HepG2 (cell line): ENCODE data around the gene RAET1E. TPM values are rescaled to one million over a fixed set of nuclear protein-coding genes. Genes with fewer than 3 reads are reported as not detected.

Source experiments
- ATF2 ChIP-seq: sonication (generic); formaldehyde crosslinking; IDR thresholded peaks from 2 replicates; pipeline ENCODE4 v1.4.0; 2020; ENCODE audit warnings: missing genetic modification reagents
- HNF4G ChIP-seq, 2 experiments: sonication (generic) in 1 of 2; formaldehyde crosslinking in 1 of 2; IDR thresholded peaks; 2 replicates each; pipeline versions ENCODE4 v1.4.0 to v1.6.1; 2011 to 2020; ENCODE audit warnings: borderline replicate concordance in 2 of 2, low read depth in 2 of 2, mild to moderate bottlenecking in 2 of 2, low read length in 1 of 2, missing genetic modification reagents in 1 of 2, moderate library complexity in 1 of 2
- ISX ChIP-seq: sonication (generic); formaldehyde crosslinking; conservative IDR thresholded peaks from 2 replicates; pipeline ENCODE4 v1.5.0; 2020; ENCODE audit warnings: missing genetic modification reagents
- JUN ChIP-seq: sonication (generic); formaldehyde crosslinking; IDR thresholded peaks from 2 replicates; pipeline ENCODE4 v1.4.0; 2020; ENCODE audit warnings: mild to moderate bottlenecking, missing genetic modification reagents
- MXI1 ChIP-seq: IDR thresholded peaks from 3 replicates; pipeline ENCODE4 v1.6.1; 2012; ENCODE audit warnings: low read depth, low read length, inconsistent platforms, borderline replicate concordance
- PHF21A ChIP-seq: sonication (generic); formaldehyde crosslinking; IDR thresholded peaks from 2 replicates; pipeline ENCODE4 v1.5.0; 2020; ENCODE audit warnings: mild to moderate bottlenecking, missing genetic modification reagents
- POLR2A ChIP-seq, 2 experiments: IDR thresholded peaks; 2 replicates each; pipeline ENCODE4 v1.6.1; 2011; ENCODE audit warnings: low read depth in 2 of 2, low read length in 2 of 2, mild to moderate bottlenecking in 1 of 2, moderate library complexity in 1 of 2; ENCODE audit not compliant: insufficient read depth in 1 of 2
- SALL1 ChIP-seq: sonication (generic); formaldehyde crosslinking; IDR thresholded peaks from 2 replicates; pipeline ENCODE4 v1.8.0; 2022; ENCODE audit warnings: mild to moderate bottlenecking, missing genetic modification reagents
- SCMH1 ChIP-seq: sonication (generic); formaldehyde crosslinking; IDR thresholded peaks from 2 replicates; pipeline ENCODE4 v1.9.0; 2021; ENCODE audit warnings: missing genetic modification reagents, mild to moderate bottlenecking, borderline replicate concordance
- SKI ChIP-seq: fragments of 450-650 bp; IDR thresholded peaks from one replicate; pipeline ENCODE4 v1.6.1; 2018; ENCODE audit warnings: mild to moderate bottlenecking; ENCODE audit not compliant: partially characterized antibody
- UBTF ChIP-seq: sonication (generic); formaldehyde crosslinking; IDR thresholded peaks from 2 replicates; pipeline ENCODE4 v1.4.0; 2020; ENCODE audit warnings: mild to moderate bottlenecking, missing genetic modification reagents
- YY1 ChIP-seq: IDR thresholded peaks from 2 replicates; pipeline ENCODE4 v1.6.1; 2011; ENCODE audit warnings: low read length, low read depth, moderate library complexity, mild to moderate bottlenecking; ENCODE audit not compliant: insufficient read depth, insufficient replicate concordance
- ZNF326 ChIP-seq: sonication (generic); formaldehyde crosslinking; IDR thresholded peaks from 2 replicates; pipeline ENCODE4 v1.4.0; 2020; ENCODE audit warnings: missing genetic modification reagents, borderline replicate concordance
- ZNF329 ChIP-seq: sonication (generic); formaldehyde crosslinking; IDR thresholded peaks from 2 replicates; pipeline ENCODE4 v1.9.0; 2021; ENCODE audit warnings: low read depth, mild to moderate bottlenecking, missing genetic modification reagents
- ZNF432 ChIP-seq: sonication (generic); formaldehyde crosslinking; IDR thresholded peaks from 2 replicates; pipeline ENCODE4 v1.5.0; 2020; ENCODE audit warnings: missing genetic modification reagents, mild to moderate bottlenecking, borderline replicate concordance
- ZNF446 ChIP-seq: sonication (generic); formaldehyde crosslinking; IDR thresholded peaks from 2 replicates; pipeline ENCODE4 v1.5.0; 2020; ENCODE audit warnings: mild to moderate bottlenecking, missing genetic modification reagents
- ZNF451 ChIP-seq: sonication (generic); formaldehyde crosslinking; IDR thresholded peaks from 2 replicates; pipeline ENCODE4 v1.5.0; 2020; ENCODE audit warnings: mild to moderate bottlenecking, missing genetic modification reagents
- ZNF589 ChIP-seq: sonication (generic); formaldehyde crosslinking; conservative IDR thresholded peaks from 2 replicates; pipeline ENCODE4 v1.8.0; 2022; ENCODE audit warnings: mild to moderate bottlenecking, moderate library complexity, missing genetic modification reagents
- ZNF605 ChIP-seq: sonication (generic); formaldehyde crosslinking; IDR thresholded peaks from 2 replicates; pipeline ENCODE4 v1.8.0; 2022; ENCODE audit warnings: mild to moderate bottlenecking, missing genetic modification reagents
- ZNF879 ChIP-seq: sonication (generic); formaldehyde crosslinking; IDR thresholded peaks from 2 replicates; pipeline ENCODE4 v1.8.1; 2023; ENCODE audit warnings: missing genetic modification reagents
- polyA plus RNA-seq, 8 experiments: library from polyadenylated mRNA; depleted of rRNA in 3 of 8; stranded (reverse) in 7 of 8; unstranded in 1 of 8; fragments of >200 nt; fragmentation: Illumina TruSeq in 4 of 8; extraction: Trizol in 4 of 8; gene quantifications; 2 replicates each; pipeline versions ENCODE4 v1.2.1 to v1.2.3, GENCODE V29; 2011 to 2016; ENCODE audit warnings: low read depth in 4 of 8, missing spikeins in 1 of 8, mixed read lengths in 1 of 8; ENCODE audit not compliant: insufficient read depth in 1 of 8
- total RNA-seq, 5 experiments: library from RNA; depleted of rRNA; stranded (reverse); fragments of >200 nt; fragmentation: Illumina TruSeq; extraction: Trizol; gene quantifications; 2 replicates each; pipeline ENCODE4 v1.2.3, GENCODE V29; 2016; ENCODE audit warnings: low read depth in 1 of 5
- TF ChIP-seq, protein P1 (sequence below): sonication (generic); formaldehyde crosslinking; conservative IDR thresholded peaks from 2 replicates; pipeline ENCODE4 v1.8.1; 2023; ENCODE audit warnings: missing genetic modification reagents
- TF ChIP-seq, protein P2 (sequence below): IDR thresholded peaks from 2 replicates; pipeline ENCODE4 v1.6.1; 2016; ENCODE audit warnings: low read depth, control low read depth

The RAET1E gene
- total and polyA plus RNA-seq, 2 of the 13 experiments (the other 11 are each of a cell fraction or from before 2014, with no cell fraction given), result not detected

DNA sequence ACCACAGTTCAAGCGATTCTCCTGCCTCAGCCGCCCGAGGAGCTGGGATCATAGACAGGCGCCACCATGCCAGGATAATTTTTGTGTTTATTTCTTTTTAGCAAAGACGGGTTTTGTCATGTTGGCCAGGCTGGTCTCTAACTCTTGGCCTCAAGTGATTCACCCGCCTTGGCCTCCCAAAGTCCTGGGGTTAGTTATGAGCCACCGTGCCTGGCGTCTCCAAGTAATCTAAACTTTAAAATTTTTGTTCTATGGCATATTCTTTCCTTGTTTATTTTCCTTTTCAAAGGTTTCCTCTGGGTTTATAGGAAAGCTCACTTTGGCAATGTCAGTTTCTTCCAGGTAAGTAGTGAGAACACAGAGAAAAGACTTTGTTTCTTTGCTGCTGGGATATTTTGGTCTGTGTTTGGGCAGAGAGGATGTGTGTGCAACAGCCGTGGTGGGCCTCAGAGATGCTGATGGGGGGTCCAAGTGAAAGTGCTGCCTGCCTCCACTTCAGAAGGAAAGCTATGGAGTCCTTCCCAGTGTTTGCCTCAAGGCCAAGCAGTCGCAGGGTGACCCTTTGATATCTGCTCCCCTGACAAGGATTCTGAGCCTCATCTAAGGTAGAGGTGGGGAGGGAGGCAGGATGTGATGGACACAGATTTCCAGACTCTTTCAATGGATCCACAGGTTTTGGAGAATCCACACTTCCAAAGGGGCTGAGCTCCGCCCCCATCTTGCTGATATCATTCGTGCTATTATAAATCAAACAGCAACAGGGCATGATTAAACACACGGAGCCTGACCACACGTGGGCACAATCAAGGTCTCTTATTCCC is 36.1 kb downstream of the RAET1E start (continued):
- TF ChIP-seq HNF4G (IDR thresholded peaks at IDR 0.05; ENCODE audit: borderline replicate concordance, low read depth, low read length) (0 out of 2 replicates have a peak, but pooled peaks have one; percentile 37), HNF4G (CRISPR knock-in tag; IDR thresholded peaks at IDR 0.05; ENCODE audit: borderline replicate concordance, low read depth) (no peak), JUN (no peak), ATF2 (CRISPR knock-in tag) (no peak), PHF21A (CRISPR knock-in tag) (no peak), ISX (no peak), ZNF589 (no peak), YY1 (peak; percentile 18), SKI (peak; percentile 0), SCMH1 (CRISPR knock-in tag) (no peak), MXI1 (peak; percentile 34; the same call in 1 of the 3 replicates), ZNF451 (CRISPR knock-in tag) (no peak), UBTF (CRISPR knock-in tag) (0 out of 2 replicates have a peak, but pooled peaks have one; percentile 21), ZNF326 (no peak), ZNF605 (CRISPR knock-in tag) (0 out of 2 replicates have a peak, but pooled peaks have one; percentile 0), ZNF446 (CRISPR knock-in tag) (no peak), POLR2A (IDR thresholded peaks at IDR 0.05; ENCODE audit: insufficient read depth in 1 of 2, low read depth in 2 of 2, low read length in 2 of 2) (peak in 1 of 2 experiments; percentile 31; a peak in 1 of 4 replicates), ZNF879 (CRISPR knock-in tag) (no peak), SALL1 (peak; percentile 44; the same call in 1 of the 2 replicates), ZNF329 (CRISPR knock-in tag) (no peak), ZNF432 (no peak)
- TF ChIP-seq, protein P1, sequence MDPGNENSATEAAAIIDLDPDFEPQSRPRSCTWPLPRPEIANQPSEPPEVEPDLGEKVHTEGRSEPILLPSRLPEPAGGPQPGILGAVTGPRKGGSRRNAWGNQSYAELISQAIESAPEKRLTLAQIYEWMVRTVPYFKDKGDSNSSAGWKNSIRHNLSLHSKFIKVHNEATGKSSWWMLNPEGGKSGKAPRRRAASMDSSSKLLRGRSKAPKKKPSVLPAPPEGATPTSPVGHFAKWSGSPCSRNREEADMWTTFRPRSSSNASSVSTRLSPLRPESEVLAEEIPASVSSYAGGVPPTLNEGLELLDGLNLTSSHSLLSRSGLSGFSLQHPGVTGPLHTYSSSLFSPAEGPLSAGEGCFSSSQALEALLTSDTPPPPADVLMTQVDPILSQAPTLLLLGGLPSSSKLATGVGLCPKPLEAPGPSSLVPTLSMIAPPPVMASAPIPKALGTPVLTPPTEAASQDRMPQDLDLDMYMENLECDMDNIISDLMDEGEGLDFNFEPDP (CRISPR knock-in tag), result no peak
- TF ChIP-seq, protein P2, sequence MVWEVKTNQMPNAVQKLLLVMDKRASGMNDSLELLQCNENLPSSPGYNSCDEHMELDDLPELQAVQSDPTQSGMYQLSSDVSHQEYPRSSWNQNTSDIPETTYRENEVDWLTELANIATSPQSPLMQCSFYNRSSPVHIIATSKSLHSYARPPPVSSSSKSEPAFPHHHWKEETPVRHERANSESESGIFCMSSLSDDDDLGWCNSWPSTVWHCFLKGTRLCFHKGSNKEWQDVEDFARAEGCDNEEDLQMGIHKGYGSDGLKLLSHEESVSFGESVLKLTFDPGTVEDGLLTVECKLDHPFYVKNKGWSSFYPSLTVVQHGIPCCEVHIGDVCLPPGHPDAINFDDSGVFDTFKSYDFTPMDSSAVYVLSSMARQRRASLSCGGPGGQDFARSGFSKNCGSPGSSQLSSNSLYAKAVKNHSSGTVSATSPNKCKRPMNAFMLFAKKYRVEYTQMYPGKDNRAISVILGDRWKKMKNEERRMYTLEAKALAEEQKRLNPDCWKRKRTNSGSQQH, result no peak
